HUES48 (cell line): Measurements from ENCODE around the gene RNASEH1.

Source experiments
- H3K27ac ChIP-seq: one replicate; pipeline ENCODE4 v1.7.0; 2013; ENCODE audit warnings: low read depth, low read length, inconsistent platforms
- H3K27me3 ChIP-seq: 2 replicates; pipeline ENCODE4 v1.6.1; 2013; ENCODE audit warnings: mild to moderate bottlenecking, low read length; ENCODE audit not compliant: control insufficient read depth, insufficient read depth
- H3K36me3 ChIP-seq: 2 replicates; pipeline ENCODE4 v1.6.1; 2013; ENCODE audit warnings: low read length; ENCODE audit not compliant: control insufficient read depth, insufficient read depth
- H3K4me1 ChIP-seq: 2 replicates; pipeline ENCODE4 v1.6.1; 2013; ENCODE audit warnings: mild to moderate bottlenecking, low read length; ENCODE audit not compliant: control insufficient read depth, insufficient read depth
- H3K4me3 ChIP-seq: 2 replicates; pipeline ENCODE4 v1.5.1; 2013; ENCODE audit warnings: mild to moderate bottlenecking, low read depth, low read length
- H3K9ac ChIP-seq: 2 replicates; pipeline ENCODE4 v1.6.1; 2013; ENCODE audit warnings: mild to moderate bottlenecking, low read depth, low read length, moderate library complexity
- H3K9me3 ChIP-seq: 2 replicates; pipeline ENCODE4 v1.6.1; 2013; ENCODE audit warnings: low read length; ENCODE audit not compliant: control insufficient read depth, insufficient read depth

The RNASEH1 gene

DNA sequence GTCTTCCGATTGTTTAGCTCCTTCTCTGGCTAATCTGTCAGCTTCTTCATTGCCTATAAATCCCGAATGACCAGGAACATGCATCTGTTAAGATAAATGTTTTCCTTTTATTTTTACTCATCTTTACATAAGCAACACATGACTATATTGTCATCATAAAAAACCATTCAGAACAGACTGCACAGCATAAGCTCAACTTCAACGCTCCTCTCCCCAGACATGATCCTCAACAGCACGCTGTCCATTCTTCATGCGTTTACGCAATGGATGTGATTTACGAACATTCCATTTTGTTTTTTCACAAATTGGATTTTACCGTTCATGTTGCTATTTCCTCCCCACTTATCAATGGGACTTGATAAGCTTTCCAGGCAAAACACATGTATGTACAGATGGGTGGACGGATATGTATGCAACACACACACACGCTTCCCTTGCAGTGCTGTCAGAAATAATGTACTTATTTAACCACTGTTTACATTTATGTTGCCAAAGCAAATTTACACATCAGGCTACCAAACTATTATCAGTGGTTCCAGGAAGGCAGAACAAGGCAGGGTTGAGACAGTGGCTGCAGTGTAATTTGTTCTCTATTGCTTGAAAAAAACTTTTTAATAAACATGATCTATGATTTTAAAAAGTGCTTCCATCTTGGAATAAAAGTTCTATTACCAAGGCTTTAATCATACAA is 12.2 kb downstream of the RNASEH1 start:
- Histone ChIP-seq H3K9ac (no peak overlapping the region), H3K27ac (no peak overlapping the region), H3K36me3 (peaks cover 96% of the 10 kb centered on the region), H3K4me1 (no peaks in the 10 kb centered on the region), H3K4me3 (no peak overlapping the region), H3K9me3 (no peaks in the 10 kb centered on the region), H3K27me3 (no peaks in the 10 kb centered on the region)

DNA sequence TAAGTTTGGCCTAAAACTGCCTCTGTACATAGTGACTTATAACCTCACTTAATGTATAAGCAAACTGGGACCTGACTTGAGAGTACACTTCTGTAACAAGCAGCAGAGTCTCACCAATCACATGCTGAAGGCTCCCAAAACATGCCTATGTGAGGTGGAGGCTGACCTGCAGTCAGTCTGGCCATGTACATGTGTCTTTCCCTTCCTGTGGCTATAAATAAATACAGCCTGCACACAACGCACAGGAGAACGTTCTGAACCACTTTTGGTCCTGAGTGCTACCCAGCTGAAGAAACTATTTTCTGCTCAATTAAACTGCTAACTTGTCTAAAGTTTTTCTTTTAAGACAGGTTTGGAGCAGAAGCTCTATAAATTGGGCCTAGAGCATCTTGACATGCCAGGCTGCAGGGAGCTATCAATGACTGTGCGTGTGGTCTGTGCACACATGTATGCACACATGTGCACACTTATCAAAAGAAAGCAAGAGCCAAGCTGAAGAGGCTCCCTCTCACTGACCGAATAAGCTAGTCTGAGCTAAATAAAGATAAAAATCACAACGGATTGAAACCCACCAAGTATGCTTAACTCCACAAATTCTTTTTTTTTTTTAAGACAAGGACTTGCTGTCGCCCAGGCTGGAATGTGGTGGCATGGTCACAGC is 15.0 kb downstream of the RNASEH1 start:
- Histone ChIP-seq H3K27me3 (no peaks in the 10 kb centered on the region), H3K9me3 (no peaks in the 10 kb centered on the region), H3K9ac (no peak overlapping the region), H3K4me1 (no peaks in the 10 kb centered on the region), H3K4me3 (no peak overlapping the region), H3K36me3 (peaks cover 80% of the 10 kb centered on the region), H3K27ac (no peak overlapping the region)

GRCh38 chr2:3542107-3542506 is 16.0 kb downstream of the RNASEH1 start:
- Histone ChIP-seq H3K4me1 (no peaks in the 10 kb centered on the region), H3K36me3 (peaks cover 69% of the 10 kb centered on the region), H3K27me3 (no peaks in the 10 kb centered on the region), H3K27ac (no peak overlapping the region), H3K4me3 (no peak overlapping the region), H3K9ac (no peak overlapping the region), H3K9me3 (no peaks in the 10 kb centered on the region)

DNA sequence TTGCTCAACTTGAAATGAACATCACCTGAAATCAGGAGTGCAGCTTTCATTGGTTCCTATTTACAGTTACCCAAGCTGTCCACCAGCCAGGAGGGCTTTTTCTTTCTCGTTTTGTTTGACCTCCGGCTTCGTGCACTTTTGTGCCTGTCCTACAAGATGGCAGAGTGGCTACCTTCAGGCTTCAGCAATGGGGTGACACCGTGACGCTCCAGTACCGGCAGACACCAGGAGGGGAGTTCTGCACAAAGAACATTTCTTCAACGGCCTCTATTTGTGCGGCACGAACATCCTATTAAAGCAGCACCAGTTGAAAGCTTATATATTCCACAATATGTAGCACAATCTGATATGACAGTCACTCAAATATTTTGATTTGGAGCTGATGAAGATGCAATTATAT is 18.3 kb downstream of the RNASEH1 start:
- Histone ChIP-seq H3K27me3 (no peaks in the 10 kb centered on the region), H3K9me3 (no peaks in the 10 kb centered on the region), H3K9ac (no peak overlapping the region), H3K27ac (no peak overlapping the region), H3K4me3 (no peak overlapping the region), H3K36me3 (peaks cover 47% of the 10 kb centered on the region), H3K4me1 (no peaks in the 10 kb centered on the region)

DNA sequence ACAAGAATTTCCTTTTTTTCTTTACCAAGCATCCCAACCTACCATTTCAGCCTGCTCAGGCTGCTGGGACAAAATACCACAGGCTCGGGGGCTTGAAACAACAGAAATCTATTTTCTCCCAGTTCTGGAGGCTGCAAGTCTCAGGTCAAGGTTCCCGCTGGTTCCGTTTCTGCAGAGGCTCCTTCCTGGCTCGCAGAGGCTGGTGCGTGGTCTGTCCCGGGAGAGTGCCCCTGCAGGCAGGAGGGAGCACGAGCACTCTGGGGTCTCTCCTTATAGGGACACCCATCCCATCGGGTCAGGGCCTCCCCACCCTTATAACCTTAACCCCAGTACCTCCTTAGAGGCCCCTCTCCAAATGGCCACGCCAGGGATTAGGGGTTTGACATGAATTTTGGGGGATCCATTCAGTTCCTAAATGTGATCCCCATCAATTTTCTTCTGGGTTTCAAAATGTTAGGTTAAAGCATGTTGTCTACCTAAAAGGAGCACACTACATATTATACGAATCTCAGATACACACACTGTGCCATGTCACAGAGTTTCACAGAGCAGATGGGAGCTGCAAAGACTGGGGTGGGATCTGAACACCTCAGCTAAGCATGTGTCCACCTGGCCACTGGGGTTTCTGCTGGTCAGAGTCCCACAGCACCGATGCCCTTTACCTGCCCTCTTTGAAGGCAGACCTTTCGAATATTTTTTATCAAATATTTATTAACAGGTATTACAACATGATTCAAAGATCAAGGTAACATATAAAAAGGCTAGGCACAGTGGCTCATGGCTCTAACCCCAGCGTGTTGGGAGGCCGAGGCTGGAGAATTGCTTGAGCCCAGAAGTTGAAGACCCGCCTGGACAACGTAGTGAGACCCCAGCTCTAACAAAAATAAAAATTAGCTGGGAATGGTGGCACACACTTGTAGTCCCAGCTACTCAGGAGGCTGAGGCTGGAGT is 21.2 kb downstream of the RNASEH1 start:
- H3K4me3 ChIP-seq: no peak overlapping the region

DNA sequence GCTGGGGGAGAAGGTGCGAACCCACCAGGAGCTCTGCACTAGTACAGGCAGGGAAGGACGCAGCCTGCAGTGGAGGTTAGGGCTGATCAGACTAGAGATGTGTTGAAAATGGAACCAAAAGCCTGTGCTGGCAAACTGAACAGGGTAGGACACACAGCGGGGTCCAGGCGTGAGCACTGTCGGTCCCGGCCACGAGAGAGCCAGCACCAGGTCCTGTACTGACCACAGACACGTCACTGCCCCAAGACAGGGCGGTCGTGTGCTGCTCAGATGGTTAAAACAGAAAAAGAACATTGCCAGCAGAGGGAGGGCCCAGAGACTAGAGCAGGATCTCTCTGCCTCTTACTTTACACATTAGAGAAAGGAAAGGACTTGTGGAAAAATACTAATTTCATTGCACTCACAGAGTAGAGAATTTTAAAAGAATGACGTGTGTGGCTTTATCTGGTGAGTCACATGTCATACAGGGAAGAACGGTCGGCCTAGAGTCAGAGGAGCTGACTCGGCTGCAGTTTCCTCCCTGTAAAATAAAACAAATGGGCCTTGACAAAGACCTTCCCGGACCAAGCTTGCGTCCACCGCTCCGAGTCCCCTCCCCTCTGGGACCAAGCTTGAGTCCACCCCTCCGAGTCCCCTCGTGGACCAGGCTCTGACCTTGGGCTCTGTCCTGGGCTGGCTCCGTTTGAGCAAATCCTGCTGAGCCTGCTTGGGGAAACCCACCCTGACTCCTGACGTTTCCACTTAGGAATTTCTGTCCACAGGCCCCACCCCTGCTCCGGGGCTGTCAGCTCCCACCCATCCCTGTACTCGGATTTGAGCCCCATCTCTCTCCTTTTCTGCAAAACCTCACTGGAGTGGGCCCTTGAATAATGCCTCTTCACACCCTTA is 22.1 kb downstream of the RNASEH1 start:
- H3K4me1 ChIP-seq: no peaks in the 10 kb centered on the region
- H3K4me3 ChIP-seq: no peak overlapping the region
- peaks cover 10% of the 10 kb centered on the region; the same call in 1 of the 2 replicates for H3K36me3 ChIP-seq
- peak overlapping the region; percentile 46 for H3K27ac ChIP-seq
- H3K27me3 ChIP-seq: no peaks in the 10 kb centered on the region
- H3K9ac ChIP-seq: no peak overlapping the region
- no peaks in the 10 kb centered on the region for H3K9me3 ChIP-seq

More for the DNA sequence above, 21.2 kb downstream of the RNASEH1 start:
- peak overlapping the region; percentile 46 for H3K27ac ChIP-seq
- H3K9me3 ChIP-seq: no peaks in the 10 kb centered on the region
- H3K36me3 ChIP-seq: peaks cover 19% of the 10 kb centered on the region
- no peaks in the 10 kb centered on the region for H3K4me1 ChIP-seq
- H3K9ac ChIP-seq: no peak overlapping the region
- no peaks in the 10 kb centered on the region for H3K27me3 ChIP-seq

DNA sequence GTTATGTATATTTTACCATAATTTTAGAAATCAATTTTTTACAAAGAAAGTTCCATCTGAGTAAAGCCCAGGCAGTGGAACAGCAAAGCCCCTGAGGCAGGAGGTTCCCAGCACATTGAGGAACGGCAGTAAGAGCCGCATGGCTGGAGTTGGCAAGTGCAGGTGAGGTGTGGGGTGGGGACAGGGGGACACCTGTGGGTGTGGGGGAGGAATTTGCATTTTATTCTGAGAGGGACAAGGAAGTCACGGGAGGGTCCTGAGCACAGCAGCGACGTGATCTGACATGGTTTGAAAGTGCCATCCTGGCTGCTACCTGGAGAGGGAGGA is 22.7 kb downstream of the RNASEH1 start:
- Histone ChIP-seq H3K27ac (no peak overlapping the region), H3K4me3 (no peak overlapping the region), H3K27me3 (no peaks in the 10 kb centered on the region), H3K4me1 (no peaks in the 10 kb centered on the region), H3K36me3 (0 out of 2 replicates have a peak, but pooled peaks cover 6% of the 10 kb centered on the region), H3K9me3 (no peaks in the 10 kb centered on the region), H3K9ac (no peak overlapping the region)

GRCh38 chr2:3534251-3534814 is 23.8 kb downstream of the RNASEH1 start:
- Histone ChIP-seq H3K36me3 (0 out of 2 replicates have a peak, but pooled peaks cover 1% of the 10 kb centered on the region), H3K27me3 (no peaks in the 10 kb centered on the region), H3K27ac (no peak overlapping the region), H3K4me1 (no peaks in the 10 kb centered on the region), H3K9me3 (no peaks in the 10 kb centered on the region), H3K4me3 (no peak overlapping the region), H3K9ac (no peak overlapping the region)

GRCh38 chr2:3533836-3534235 is 24.3 kb downstream of the RNASEH1 start:
- H3K4me1 ChIP-seq: no peaks in the 10 kb centered on the region
- H3K9me3 ChIP-seq: no peaks in the 10 kb centered on the region
- H3K36me3 ChIP-seq: no peaks in the 10 kb centered on the region
- no peak overlapping the region for H3K4me3 ChIP-seq
- no peak overlapping the region for H3K27ac ChIP-seq
- H3K9ac ChIP-seq: no peak overlapping the region
- no peaks in the 10 kb centered on the region for H3K27me3 ChIP-seq

GRCh38 chr2:3532941-3533340 is 25.2 kb downstream of the RNASEH1 start:
- Histone ChIP-seq H3K9ac (no peak overlapping the region), H3K9me3 (no peaks in the 10 kb centered on the region), H3K27me3 (no peaks in the 10 kb centered on the region), H3K36me3 (no peaks in the 10 kb centered on the region), H3K4me1 (no peaks in the 10 kb centered on the region), H3K4me3 (no peak overlapping the region), H3K27ac (no peak overlapping the region)
